Stimulated activated CD8-positive, alpha-beta memory T cell treated with anti-CD3 and anti-CD28 coated beads, Interleukin-15, amount 100 ng/mL, for 4 hours (primary cell): ENCODE results near the gene MRAS.

Source experiments
- DNase-seq, 2 donors: peaks; one replicate each; pipeline ENCODE4 v3.0.0-alpha.2; 2020; ENCODE audit warnings: low read depth in 2 of 2

Gene MRAS

GRCh38 chr3:138347960-138348753 is at the start of gene MRAS:
MRAS (plus strand) TSS chr3:138348579; CDS start chr3:138372884, 24,305 bp downstream.
- no peak for DNase-seq

DNA sequence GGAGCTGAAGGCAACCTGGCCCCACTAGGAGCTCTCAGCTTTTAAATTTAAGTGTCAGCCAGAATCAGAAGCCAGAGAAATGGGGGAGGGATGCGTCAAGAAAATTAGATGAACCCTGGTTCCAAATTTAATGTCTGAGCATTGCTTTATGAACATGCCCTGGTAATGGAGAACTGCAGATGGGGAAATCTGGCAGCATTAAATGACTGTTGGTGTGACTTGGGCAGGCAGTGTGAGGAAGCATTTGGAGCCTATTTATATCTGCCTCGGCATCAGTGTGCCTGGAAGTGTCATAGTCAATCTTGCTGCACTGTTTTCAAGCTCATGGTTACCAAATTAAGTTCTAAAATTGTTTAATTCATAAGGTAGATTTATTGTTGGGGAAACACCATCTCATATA is 47.7 kb upstream of the MRAS start:
- DNase-seq = no peak

GRCh38 chr3:138303474-138303873 is 44.9 kb upstream of the MRAS start:
- no peak for DNase-seq

DNA sequence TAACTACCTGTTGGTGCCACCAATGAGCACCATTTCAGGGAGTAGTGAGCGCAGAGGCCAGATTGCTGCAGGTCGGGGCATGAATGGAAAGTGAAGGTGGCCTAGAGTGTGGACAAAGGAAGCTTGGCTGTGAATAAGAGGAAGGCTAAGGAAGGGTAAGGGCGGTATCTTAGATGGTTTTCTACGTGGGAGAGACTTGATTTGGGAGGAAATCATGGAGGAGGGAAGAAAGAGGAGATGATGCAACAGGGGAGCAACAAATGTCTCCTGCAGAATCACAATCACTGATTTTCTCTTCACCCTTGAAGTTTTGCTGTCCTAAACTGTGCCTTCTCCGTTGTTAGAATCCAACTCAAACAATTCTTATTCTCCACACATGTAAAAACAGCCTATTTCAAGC is 40.5 kb upstream of the MRAS start:
- no peak for DNase-seq

DNA sequence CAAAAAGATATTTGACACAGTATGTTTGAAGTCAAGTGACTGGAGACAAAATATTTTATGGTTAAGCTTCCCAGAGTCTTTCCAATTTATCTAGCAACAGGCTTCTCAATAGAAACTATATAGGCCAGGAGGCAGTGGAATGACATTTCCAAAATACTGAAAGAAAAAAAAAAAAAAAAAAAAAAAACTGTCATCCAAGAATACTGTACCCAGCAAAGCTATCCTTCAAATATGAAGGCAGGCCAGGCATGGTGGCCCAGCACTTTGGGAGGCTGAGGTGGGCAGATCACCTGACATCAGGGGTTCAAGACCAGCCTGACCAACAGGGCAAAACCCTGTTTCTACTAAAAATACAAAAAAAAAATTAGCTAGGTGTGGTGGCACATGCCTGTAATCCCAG is 39.6 kb upstream of the MRAS start:
- no peak for DNase-seq

- DNase-seq = no peak
Observed at GRCh38 chr3:138310494-138310893, 37.9 kb upstream of the MRAS start.

- no peak for DNase-seq
Observed at GRCh38 chr3:138314751-138315150, 33.6 kb upstream of the MRAS start.

GRCh38 chr3:138317687-138318086 is 30.7 kb upstream of the MRAS start:
- DNase-seq = no peak

DNA sequence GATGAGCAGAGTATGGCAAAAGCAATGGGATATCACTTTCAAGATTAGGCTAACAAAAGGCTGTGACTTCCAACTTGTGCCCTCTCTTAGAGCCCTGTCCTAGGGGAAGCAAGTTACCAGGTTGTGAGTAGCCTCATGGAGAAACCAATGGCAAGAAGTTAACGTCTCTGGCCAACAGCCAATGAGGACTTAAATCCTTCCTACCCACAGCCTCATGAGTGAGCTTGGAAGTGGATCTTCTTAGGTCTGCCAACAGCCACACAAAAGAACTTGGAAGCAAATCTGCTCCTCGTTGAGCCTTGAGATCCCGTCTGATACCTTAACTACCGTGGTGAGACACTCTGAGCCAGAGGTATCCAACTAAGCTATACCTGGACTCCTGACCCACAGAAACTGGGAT is 24.4 kb upstream of the MRAS start:
- no peak for DNase-seq

GRCh38 chr3:138325990-138326389 is 22.4 kb upstream of the MRAS start:
- no peak for DNase-seq

DNA sequence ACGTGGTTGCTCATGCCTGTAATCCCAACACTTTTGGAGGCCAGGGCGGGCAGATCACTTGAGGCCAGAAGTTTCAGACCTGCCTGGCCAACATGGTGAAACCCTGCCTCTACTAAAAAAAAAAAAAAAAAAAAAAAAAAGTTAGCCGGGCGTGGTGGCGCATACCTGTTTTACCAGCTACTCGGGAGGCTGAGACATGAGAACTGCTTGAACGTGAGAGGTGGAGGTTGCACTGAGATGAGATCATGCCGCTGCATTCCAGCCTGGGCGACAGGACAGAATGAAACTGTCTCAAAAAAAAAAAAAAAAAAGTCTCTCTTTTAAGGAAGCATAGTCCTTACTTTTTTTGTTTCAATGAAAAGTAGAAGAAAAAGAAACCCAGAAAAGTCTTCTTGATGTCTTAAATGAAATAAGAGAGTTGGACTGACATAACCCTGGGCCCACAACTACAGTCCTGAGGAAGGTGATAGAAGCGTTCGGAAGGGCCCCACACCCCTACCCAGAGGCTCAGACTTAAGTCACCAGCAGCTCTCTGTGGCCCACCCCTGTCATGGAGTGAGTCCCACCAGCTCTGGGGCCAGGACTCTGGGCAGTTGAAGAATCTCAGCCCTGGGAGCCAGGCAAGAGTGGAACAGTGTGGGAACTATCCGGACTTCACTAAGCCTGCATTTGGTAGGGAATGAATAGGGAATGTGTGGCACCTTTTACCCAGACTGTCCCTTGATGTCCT is 21.3 kb upstream of the MRAS start:
- no peak for DNase-seq

DNA sequence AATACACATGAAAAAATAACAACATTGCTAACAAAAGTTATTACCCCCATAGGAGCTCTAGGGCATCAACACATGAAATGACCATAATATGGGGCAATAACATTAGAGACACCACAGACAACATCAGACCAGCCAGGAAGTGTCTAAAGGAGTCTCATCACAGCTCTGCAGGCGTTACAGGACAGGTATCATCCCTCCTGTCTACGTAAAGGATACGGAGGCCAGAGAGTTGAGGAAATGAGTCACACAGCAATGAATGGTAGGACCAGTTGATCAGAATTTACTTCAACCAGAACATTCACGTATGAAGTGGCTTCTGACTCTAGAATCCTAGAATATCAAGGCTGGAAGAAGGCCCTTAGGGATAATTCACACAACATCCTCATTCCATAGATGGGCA is 20.5 kb upstream of the MRAS start:
- DNase-seq = no peak

GRCh38 chr3:138328341-138328740 is 20.0 kb upstream of the MRAS start:
- DNase-seq = no peak

- peak; percentile 79 to 82 for DNase-seq
Observed at GRCh38 chr3:138329127-138329983, 19.0 kb upstream of the MRAS start, which contains the start of gene NME9. NME9 (minus strand) TSS chr3:138329851; CDS start chr3:138329335, 516 bp downstream.

DNA sequence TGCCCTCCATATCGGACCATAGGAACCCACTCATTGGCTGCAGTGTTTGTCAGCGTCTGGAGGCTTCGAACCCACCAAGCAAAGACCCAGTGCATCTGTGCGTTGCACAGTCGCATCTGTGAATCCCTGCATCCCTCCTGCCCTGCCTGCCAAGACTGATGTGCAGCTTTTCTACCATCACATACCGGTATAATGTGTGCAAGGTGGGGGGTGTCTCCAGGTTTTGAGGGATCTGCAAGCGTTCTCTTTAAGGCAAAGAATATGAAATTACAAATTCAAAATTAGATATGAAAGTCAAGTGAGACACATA is 18.4 kb upstream of the MRAS start:
- no peak for DNase-seq

DNA sequence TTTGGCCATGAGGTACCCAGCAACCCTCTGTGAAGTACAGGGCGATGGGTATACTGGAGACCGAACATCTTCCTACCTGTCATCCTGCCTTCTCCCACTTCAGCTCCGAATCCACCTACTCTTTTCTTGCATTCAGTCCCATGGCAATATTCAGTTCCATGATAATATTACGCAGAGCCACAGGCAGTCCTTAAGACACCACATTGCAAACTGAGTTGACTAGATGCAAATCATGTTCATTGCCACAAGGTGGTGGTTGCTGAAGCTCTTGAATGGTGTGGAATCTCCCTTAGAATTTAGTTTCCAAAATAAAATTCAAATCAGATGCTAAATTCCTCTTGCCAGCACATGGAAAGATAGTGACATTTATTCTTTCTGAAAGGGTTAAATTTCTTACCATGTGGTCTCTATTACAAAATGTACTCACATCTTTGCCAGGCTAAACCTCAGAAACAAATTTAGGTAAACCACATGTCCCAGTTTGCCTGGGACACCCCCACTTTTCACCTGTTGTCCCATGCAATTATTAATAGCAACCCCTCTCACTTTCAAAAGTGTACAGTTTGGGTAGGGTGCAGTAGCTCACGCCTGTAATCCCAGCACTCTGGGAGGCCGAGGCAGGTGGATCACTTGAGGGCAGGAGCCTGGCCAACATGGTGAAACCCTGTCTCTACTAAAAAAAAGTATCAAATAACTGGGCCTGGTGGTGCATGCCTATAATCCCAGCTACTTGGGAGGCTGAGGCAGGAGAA is 17.1 kb upstream of the MRAS start:
- no peak for DNase-seq

DNA sequence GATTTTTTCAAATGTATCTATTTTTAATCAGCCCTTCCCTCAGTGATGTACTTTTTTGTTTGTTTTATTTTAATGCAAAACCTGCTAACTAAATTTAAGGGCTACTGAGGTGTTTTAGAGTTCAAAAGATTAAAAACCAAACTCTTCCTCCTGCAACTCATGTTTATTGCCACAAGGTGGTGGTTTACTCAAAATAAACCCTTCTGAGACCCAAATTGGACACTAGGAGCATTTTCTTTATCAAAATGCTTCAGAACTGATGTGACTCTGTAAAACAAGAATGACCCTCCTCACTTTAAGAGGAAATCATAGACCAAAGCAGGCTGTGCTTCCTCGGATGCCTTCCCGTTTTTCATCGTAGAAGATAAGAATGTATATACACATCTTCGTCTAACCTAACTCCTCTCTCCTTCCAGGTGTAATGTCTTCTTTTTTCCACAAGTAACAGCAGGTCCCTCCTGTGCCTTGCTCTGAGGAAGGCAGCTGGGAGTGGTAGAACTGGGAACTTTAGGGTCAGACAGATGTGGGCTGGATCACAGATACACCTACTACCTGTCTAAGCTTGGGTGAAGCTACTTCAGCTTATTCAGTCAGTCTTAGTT is 15.8 kb upstream of the MRAS start:
- no peak for DNase-seq

DNA sequence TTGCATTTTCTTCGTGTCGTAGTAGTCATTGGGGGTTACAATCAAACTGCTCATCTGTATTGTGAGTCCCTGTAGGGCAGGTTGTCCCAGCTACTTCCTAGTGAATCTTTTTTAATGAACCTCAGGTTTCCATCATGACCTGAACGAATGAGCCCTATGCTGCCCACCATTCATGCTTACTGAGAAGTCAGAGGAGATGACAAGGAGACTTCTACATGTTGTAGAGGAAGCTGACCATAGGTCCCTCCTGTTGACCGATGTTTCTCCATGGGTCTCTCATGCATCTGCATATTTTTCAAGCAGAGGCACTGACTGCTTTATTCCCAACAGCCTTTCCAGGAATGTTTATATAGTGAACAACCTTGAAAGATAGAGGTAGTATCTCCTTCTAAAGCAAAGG is 13.8 kb upstream of the MRAS start:
- DNase-seq = no peak

DNA sequence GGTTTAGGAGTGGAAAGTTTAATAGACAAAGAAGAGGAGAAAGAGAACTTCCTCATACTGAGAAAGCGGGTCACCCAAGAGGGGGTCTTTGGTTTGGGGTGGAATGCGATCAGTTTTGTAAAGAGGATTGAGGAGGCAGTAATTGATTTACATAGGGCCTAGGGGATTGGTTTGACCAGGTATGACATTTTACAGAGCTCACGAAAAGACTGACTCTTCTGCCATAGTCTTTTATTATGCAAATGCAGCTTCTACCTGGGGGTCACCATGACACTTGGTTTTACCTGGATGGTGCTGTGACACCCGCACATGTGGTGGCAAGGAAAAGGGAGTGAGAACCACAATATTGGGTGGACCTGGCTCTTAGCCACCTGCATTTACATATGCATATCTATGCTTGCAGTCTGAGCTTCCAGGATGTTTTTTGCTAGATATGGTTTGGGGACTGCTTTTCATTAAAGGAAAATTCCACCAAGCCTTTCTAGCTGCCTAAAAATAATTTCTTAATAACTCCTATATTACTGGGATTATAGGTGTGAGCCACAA is 11.9 kb upstream of the MRAS start:
- no peak for DNase-seq

- DNase-seq = no peak
Observed at GRCh38 chr3:138338244-138338643, 10.1 kb upstream of the MRAS start.

DNA sequence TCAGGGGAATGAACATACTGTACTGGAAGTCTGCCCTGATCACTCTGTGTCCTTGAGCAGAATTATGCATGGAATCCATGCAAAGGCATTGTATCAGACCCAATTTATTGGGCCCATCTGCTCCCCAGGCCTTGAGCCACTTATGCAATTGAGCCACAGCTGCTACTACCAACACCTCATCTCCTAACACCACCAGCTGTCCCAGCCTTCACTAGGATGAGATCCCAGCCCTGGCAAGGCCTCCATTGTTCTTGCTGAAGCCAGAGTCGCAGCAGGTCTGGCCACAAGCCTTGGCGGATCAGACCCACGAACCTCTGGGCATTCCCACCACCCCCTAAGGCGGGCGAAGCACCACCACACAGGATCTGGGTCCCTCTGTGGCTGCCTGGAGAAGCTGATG is 9.6 kb upstream of the MRAS start:
- no peak for DNase-seq
